ENCODE data around the gene ZNF326.
"Not testable (repeated sequence)": the region's sequence is repeated elsewhere in the genome, so short reads cannot be mapped to it uniquely, and the experiment has no call there.

ZNF326 gene

GRCh38 chr1:89971600-89971999 is 23.3 kb upstream of the ZNF326 start:
- no peak for DNase-seq

- no peak for DNase-seq
Measured at GRCh38 chr1:89972024-89972423, 22.9 kb upstream of the ZNF326 start.

GRCh38 chr1:89973471-89974127 is 21.3 kb upstream of the ZNF326 start:
- DNase-seq = no peak

GRCh38 chr1:89974256-89974655 is 20.7 kb upstream of the ZNF326 start:
- no peak for DNase-seq

GRCh38 chr1:89974696-89975470 is 20.0 kb upstream of the ZNF326 start:
- no peak for DNase-seq

DNA sequence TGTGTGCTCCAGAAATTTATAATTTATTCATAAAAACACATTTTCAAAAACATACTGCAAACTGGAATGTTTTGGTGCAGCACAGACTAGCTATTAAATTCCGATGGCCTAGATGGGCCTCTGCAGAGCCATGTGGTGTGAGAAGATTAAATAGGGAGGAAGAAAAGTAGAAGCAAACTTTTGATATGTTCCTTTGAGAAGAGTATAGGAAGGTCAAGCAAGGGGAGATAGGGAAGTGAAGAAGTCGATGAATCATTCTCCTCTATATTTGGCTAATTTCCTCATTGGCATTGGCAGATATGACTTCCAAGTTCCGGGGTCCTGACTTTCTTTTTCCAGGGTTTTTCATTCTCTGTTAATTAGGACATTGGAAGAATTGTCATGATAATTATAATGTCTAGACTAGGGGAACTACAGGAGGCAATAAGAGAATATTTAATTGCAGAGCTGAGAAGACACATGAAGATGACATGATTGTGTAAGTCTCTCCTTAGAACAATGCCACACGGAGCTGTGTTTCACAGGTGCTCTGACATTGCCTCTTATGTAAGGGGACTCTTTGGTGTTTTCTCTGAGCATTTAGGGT is 19.3 kb upstream of the ZNF326 start:
- no peak for DNase-seq

DNA sequence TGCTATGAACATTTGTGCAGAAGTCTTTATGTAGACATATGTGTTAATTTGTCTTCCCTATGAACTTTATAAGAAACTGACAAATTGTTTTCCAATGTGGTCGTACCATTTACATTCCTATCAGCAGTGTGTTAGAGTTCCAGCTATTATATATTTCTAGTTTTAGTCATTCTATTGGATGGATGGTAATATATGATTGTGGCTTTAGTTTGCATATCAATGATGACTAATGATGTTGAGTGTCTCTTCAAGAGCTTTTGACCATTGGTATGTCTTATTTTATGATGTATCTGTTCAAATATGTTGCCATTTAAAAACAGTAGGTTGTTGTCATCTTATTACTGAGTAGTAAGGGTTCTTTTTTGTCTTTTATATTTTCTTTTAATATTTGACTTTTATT is 16.2 kb upstream of the ZNF326 start:
- DNase-seq = no peak

DNA sequence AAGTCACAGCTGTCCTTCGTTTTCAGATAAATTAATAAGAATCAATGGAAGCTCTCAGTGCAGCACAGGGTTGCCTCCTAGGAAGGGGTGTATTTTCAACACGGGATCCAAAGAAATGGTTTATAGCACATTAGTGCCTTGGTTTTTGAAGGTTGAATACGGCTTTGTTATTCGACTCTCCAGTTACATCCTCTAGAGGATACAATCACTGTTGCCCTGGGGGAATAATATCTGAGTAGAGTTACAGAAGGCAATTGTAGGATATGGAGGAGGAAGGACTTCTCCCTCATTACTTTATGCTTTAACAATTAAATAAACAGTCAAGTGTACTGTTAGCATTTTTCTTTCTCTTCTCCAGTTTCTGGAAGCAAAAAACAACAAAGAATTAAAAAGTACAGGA is 14.3 kb upstream of the ZNF326 start:
- no peak for DNase-seq

DNA sequence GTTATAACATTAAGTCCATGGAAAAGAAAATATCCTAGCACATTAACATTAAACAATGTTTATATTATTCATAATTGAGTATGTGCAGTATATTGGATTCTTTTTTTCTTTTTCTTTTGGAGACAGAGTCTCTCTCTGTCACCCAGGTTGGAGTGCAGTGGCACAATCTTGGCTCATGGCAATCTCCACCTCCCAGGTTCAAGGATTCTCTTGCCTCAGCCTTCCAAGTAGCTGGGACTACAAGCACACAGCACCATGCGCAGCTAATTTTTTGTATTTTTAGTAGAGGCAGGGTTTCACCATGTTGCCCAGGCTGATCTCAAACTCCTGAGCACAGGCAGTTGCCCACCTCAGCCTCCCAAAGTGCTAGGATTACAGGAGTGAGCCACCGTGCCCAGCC is 12.1 kb upstream of the ZNF326 start:
- not testable (repeated sequence) for DNase-seq

GRCh38 chr1:89984564-89985116 is 10.3 kb upstream of the ZNF326 start:
- not testable (repeated sequence) for DNase-seq

- DNase-seq = peak; percentile 95
Measured at GRCh38 chr1:89986020-89986419, 8.9 kb upstream of the ZNF326 start.

DNA sequence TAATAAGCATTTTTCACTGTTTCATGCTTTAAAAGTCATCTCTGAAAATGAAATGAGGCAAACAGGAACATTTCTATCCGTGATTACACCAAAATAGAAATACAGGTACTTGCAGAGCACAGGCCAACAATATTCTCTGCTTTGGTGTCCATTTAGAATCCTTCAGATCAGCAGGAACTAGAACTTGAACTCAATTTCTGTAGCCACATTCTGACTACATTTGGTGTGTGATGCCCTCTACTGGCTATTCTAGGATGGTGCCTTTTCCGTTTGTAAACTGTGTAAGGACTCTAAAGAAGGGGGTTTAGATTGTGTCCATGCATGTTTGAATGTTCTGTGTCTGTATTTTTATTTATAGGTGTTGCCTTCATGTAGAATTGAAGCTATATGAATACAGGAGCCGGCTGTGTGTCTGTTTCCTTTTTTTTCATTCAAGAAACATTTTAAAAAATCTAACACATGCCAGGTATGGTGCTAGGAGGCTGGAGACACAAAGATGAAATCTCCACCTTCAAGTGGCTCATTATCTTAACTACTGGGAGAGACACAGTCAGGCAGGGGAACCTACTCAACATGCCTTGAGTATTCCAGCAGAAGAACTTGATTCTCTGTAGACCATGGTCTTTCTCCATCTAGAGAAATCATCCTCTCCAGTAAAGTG is 7.6 kb upstream of the ZNF326 start:
- peak; percentile 89 for DNase-seq

DNA sequence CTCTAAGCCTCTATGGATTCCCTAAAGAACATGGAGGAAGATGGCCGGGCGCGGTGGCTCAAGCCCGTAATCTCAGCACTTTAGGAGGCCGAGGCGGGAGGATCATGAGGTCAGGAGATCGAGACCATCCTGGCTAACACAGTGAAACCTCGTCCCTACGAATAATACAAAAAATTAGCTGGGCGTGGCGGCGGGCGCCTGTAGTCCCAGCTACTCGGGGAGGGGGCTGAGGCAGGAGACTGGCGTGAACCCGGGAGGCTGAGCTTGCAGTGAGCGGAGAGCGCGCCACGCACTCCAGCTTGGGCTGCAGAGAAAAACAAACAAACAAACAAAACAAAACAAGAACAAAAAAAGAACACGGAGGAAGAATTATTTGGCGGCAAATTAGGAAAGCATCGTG is 5.8 kb upstream of the ZNF326 start:
- DNase-seq = no peak

DNA sequence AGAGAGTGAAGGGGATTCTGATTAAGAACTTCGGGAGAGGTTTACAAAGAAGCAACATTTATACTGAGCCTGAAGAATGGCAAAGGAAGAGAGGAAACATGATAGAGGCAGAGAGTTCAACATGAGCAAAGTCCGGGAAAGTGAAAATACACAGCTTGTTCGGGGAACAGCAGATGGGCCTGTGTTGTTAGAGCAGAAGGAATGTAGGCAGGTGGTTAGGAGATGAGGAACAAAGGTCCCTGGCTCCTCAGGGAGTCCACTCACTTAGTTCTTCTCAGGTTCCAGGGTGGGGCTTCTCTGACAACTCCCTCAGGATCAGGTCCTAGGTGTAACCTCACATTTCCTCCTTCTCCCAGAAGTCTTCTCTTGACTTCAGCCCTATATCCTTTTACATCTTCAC is 5.1 kb upstream of the ZNF326 start:
- no peak for DNase-seq

- no peak for DNase-seq
Measured at GRCh38 chr1:89990976-89991831, 3.7 kb upstream of the ZNF326 start.

DNA sequence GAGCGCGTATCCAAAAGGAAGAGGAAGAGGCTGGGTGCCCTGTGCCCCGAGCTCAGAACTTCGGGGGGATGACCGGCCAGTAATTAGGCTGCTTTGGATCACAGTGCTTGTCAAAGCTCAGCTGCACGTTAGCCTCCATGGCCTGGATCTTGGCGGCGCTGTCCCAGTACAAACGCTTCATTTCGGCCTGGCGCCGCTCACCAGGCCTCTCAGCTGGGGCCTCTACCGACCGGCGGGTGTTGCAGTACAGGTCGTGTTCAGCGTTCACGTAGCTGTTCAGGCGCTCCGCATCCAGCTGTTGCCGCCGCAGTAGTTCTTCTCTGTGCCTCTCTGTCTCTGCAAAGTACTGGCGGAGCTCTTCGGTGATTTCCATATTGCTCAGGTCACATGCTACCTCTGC is 1.4 kb upstream of the ZNF326 start:
- no peak for DNase-seq

GRCh38 chr1:89994231-89994804 is 592 bp upstream of the ZNF326 start:
- no peak for DNase-seq

- peak; percentile 27 for DNase-seq
Measured at GRCh38 chr1:89995598-89996449, 914 bp downstream of the ZNF326 start.

DNA sequence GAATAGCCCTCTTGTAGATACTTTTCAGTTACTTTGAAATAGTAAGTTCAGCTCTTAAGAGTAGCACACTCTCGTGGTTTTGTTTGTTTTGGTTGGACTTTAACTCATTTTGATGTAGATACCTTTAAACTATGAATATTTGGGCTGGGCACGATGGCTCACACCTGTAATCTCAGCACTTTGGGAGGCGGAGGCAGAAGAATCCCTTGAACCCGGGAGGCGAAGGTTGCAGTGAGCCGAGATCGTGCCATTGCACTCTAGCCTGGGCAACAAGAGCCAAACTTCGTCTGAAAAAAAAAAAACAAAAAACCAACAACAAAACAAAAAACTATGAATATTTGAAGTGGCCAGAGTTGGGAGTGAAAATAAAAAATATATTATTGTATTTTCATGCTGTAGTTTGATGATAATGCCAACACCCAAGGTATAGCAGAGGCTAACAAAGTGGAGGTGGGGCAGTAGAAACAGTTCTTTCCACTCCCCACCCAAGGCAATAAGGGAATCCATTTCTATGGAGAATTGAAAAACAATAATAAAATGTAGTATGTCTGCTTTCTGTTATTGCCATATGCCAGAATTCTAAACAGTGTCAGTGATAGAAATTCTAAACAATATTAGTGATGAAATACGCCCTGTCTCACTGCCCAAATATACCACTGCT is 1.7 kb downstream of the ZNF326 start:
- DNase-seq = no peak

GRCh38 chr1:89997152-89997551 is 2.2 kb downstream of the ZNF326 start:
- not testable (repeated sequence) for DNase-seq
